Upper lobe of left lung (tissue), 4 donors: ENCODE data around the gene ACSBG1.

ENCODE experiments used
- CTCF ChIP-seq, 6 experiments: fragments of 450-650 bp in 4 of 6; fragments of 200-600 bp in 2 of 6; sonication (generic) in 2 of 6; IDR thresholded peaks; one replicate each; pipeline ENCODE4 v1.5.1; 2016 to 2019; ENCODE audit warnings: antibody characterized with exemption in 6 of 6
- EP300 ChIP-seq, 4 donors: sonication (generic); formaldehyde crosslinking; IDR thresholded peaks; one replicate each; pipeline ENCODE4 v1.5.1; 2017; ENCODE audit warnings: antibody characterized with exemption in 4 of 4, control low read depth in 2 of 4
- POLR2A ChIP-seq, 4 donors: fragments of 450-650 bp; IDR thresholded peaks; one replicate each; pipeline ENCODE4 v1.5.1; 2016 to 2017; ENCODE audit warnings: antibody characterized with exemption in 4 of 4, mild to moderate bottlenecking in 2 of 4
- POLR2AphosphoS5 ChIP-seq, 2 donors: sonication (generic); formaldehyde crosslinking; IDR thresholded peaks; one replicate each; pipeline ENCODE4 v1.5.1; 2017; ENCODE audit warnings: antibody characterized with exemption in 2 of 2

GRCh38 chr15:78175330-78175729, 59.0 kb downstream of the ACSBG1 start:
- TF ChIP-seq POLR2A (IDR thresholded peaks at IDR 0.05) = no peak
- no peak for TF ChIP-seq CTCF (IDR thresholded peaks at IDR 0.05)
- no peak for TF ChIP-seq POLR2AphosphoS5 (IDR thresholded peaks at IDR 0.05)
- TF ChIP-seq EP300 (IDR thresholded peaks at IDR 0.05) = no peak
